Measurements from ENCODE around the gene KCNT1. TPM values are rescaled to one million over a fixed set of nuclear protein-coding genes. Genes with fewer than 3 reads are reported as not detected.

The KCNT1 gene
- total and polyA plus RNA-seq, 11 donors, result 0.21 to 7.4 (median 1.9) TPM

DNA sequence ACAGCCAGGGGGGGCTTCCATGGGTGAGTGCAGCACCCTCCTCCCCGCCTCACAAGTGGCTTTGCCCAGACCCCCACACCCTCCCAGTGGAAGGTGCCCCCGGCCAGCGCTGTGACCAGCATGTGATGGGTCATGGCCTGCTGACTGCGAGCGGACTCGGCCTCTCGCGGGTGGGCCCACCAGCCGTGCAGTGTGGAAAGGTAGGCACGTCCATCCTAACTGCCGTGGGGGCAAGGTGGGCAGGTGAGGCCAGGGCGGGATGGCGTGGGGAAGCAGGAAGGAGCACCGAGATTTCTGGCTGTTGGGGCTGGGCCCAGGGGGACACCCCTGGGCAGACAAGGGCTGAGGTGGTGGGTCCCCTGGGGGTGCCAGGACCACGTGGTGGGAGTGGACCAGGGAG is 14.8 kb upstream of the KCNT1 start:
- no peak for TF ChIP-seq POLR2A (IDR thresholded peaks at IDR 0.05)
- TF ChIP-seq, protein P1, sequence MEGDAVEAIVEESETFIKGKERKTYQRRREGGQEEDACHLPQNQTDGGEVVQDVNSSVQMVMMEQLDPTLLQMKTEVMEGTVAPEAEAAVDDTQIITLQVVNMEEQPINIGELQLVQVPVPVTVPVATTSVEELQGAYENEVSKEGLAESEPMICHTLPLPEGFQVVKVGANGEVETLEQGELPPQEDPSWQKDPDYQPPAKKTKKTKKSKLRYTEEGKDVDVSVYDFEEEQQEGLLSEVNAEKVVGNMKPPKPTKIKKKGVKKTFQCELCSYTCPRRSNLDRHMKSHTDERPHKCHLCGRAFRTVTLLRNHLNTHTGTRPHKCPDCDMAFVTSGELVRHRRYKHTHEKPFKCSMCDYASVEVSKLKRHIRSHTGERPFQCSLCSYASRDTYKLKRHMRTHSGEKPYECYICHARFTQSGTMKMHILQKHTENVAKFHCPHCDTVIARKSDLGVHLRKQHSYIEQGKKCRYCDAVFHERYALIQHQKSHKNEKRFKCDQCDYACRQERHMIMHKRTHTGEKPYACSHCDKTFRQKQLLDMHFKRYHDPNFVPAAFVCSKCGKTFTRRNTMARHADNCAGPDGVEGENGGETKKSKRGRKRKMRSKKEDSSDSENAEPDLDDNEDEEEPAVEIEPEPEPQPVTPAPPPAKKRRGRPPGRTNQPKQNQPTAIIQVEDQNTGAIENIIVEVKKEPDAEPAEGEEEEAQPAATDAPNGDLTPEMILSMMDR (IDR thresholded peaks at IDR 0.05), result no peak
- no peaks in the 10 kb centered on the region for H3K9me3 ChIP-seq
- H3K4me1 ChIP-seq, result no peaks in the 10 kb centered on the region
- ATAC-seq, result no peak
- H3K27ac ChIP-seq, result no peak overlapping the region
- intact Hi-C loops (cut with DNase I), result no loop called here
- no peak for DNase-seq
- H3K27me3 ChIP-seq, result peaks cover 0 to 24% (median 4%) of the 10 kb centered on the region in 9 donors
- 81 to 90% (median 89%) methylated on average over 5 to 15 of the region's 15 CpGs for WGBS, 4 donors
- H3K4me3 ChIP-seq, result no peak overlapping the region
- no peaks in the 10 kb centered on the region for H3K36me3 ChIP-seq

DNA sequence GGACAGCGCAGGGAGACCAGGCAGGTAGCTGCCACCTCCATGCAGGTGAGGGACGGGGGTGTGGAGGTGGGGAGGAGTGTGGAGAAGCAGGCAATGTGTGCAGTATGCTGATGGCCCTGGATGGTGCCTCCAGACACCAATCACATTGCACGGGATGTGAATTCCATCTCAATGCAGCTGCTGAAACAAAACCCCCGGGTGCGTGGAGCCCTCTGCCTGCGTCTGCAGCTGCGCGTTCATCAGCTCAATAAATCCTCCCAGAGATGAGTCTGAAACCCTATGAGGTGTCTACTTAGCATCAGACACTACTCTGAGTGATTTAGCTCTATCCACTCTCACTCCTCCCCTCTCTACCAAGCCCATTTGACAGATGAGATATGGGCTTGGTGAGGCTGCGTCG is 13.0 kb upstream of the KCNT1 start:
- ATAC-seq, result no peak
- intact Hi-C loops (cut with DNase I), result no loop called here
- TF ChIP-seq, protein P1 (IDR thresholded peaks at IDR 0.05), result no peak
- TF ChIP-seq POLR2A (IDR thresholded peaks at IDR 0.05), result no peak
- H3K27me3 ChIP-seq, result peaks cover 0 to 18% (median 4%) of the 10 kb centered on the region in 9 donors
- 82 to 87% (median 82%) methylated on average over 7 to 10 of the region's 10 CpGs for WGBS, 4 donors
- no peak for DNase-seq
- H3K4me3 ChIP-seq, result no peak overlapping the region
- no peaks in the 10 kb centered on the region for H3K9me3 ChIP-seq
- no peaks in the 10 kb centered on the region for H3K36me3 ChIP-seq
- no peak overlapping the region for H3K27ac ChIP-seq
- no peaks in the 10 kb centered on the region for H3K4me1 ChIP-seq

DNA sequence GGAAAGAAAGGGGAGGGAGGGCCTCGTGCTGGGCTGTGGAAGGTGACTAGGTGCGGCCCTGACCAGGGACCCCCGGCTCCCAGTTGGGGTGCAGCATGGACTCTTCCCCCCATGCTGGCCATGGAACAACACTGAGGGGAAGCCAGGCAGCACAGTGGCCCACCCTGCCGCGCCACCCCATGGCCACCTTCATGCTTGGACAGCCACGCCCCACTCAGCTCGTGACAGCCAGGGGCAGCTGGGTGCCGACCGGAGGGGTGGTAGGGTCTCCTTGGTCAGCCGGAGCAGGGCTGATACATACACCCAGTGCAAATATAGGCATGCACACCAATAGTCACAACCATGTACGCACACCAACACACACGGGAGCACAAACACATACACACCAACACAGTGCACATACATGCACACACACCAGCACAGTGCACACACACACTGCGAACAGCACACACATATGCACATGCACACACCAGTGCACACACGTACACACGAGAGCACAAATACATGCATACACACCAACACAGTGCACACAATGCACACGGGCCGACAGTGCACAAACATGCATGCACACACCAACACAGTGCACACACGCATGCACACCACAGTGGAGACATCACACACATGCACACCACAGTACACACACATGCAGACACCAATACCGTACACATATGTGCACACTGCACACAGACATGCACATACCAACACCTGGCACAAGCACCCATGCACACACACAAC is 11.0 kb upstream of the KCNT1 start:
- no peaks in the 10 kb centered on the region for H3K9me3 ChIP-seq
- ATAC-seq, result no peak
- WGBS, 4 donors, result 90 to 93% (median 92%) methylated on average over 19 of the region's 19 CpGs
- DNase-seq, result no peak
- no peak overlapping the region for H3K27ac ChIP-seq
- no peak overlapping the region for H3K4me3 ChIP-seq
- no peaks in the 10 kb centered on the region for H3K4me1 ChIP-seq
- intact Hi-C loops (cut with DNase I), result no loop called here
- no peak for TF ChIP-seq POLR2A (IDR thresholded peaks at IDR 0.05)
- TF ChIP-seq, protein P1 (IDR thresholded peaks at IDR 0.05), result no peak
- no peaks in the 10 kb centered on the region for H3K36me3 ChIP-seq
- H3K27me3 ChIP-seq, result peaks cover 0 to 9% (median 4%) of the 10 kb centered on the region in 9 donors

DNA sequence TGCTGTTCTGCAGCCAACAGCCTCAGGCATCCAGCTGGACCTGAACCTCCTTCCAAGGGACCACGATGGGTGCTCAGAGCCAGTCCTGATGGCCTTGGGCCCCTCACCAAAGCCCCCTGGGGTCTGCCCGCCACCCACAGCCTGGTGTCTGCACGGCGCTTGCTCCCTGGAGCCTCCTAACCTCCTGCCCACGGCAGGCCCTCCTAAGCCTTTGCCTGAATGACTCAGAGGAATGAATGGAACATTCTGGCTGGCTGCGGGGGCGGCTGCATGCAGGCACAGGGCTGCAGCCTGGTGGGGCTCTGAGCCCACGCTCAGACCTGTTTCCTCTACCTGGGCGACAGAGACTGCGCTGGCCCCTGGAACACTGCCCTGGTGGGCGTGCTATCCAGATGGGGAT is 9.6 kb upstream of the KCNT1 start:
- WGBS, 4 donors, result 77 to 88% (median 78%) methylated on average over 3 to 11 of the region's 11 CpGs

More for the DNA sequence above, 9.6 kb upstream of the KCNT1 start:
- Histone ChIP-seq H3K27ac (no peak overlapping the region), H3K4me3 (no peak overlapping the region), H3K36me3 (no peaks in the 10 kb centered on the region), H3K4me1 (no peaks in the 10 kb centered on the region), H3K27me3 (peaks cover 0 to 9% (median 4%) of the 10 kb centered on the region in 9 donors), H3K9me3 (no peaks in the 10 kb centered on the region)
- TF ChIP-seq, protein P1 (IDR thresholded peaks at IDR 0.05), result no peak
- ATAC-seq, result no peak
- intact Hi-C loops (cut with DNase I), result no loop called here
- no peak for DNase-seq
